ENCODE data around the gene STAU1.

The STAU1 gene

GRCh38 chr20:49187851-49188641 lies at the start of gene STAU1:
STAU1 (minus strand) TSS chr20:49188334; CDS start chr20:49166201, 22,133 bp downstream.
- ChIA-PET POLR2A (no interaction called here), CTCF (interaction anchor here (0.6 to 6.6 kb wide), 2 partner anchors 29 to 652 kb away, joined by 3 to 37 read pairs; no protein-coding TSS in a partner anchor)
- H3K27ac ChIP-seq (ENCODE audit: extremely low read depth, low read depth, low read length), result peak within 1 kb of the TSS; percentile 89
- TF ChIP-seq ZBTB11 (tag by site-specific recombination; conservative IDR thresholded peaks at IDR 0.05; ENCODE audit: low read depth) (peak; percentile 51; the same call in 1 of the 2 replicates), ZBTB10 (tag by site-specific recombination; IDR thresholded peaks at IDR 0.05) (no peak), ZNF26 (tag by site-specific recombination; IDR thresholded peaks at IDR 0.05) (no peak), ZSCAN30 (tag by site-specific recombination; IDR thresholded peaks at IDR 0.05) (no peak), GLI4 (tag by site-specific recombination; IDR thresholded peaks at IDR 0.05) (no peak), EGR2 (tag by site-specific recombination; IDR thresholded peaks at IDR 0.05; ENCODE audit: low read depth) (peak; percentile 66; the same call in 1 of the 2 replicates), BCL6B (tag by site-specific recombination; IDR thresholded peaks at IDR 0.05) (no peak), ZNF510 (tag by site-specific recombination; IDR thresholded peaks at IDR 0.05; ENCODE audit: insufficient replicate concordance) (no peak), ZNF530 (tag by site-specific recombination; IDR thresholded peaks at IDR 0.05; ENCODE audit: low read depth) (no peak), ZNF274 (IDR thresholded peaks at IDR 0.05; ENCODE audit: low read length) (no peak), ZNF274 (tag by site-specific recombination; IDR thresholded peaks at IDR 0.05; ENCODE audit: borderline replicate concordance) (no peak), ZNF843 (tag by site-specific recombination; IDR thresholded peaks at IDR 0.05) (no peak), ZNF302 (tag by site-specific recombination; IDR thresholded peaks at IDR 0.05; ENCODE audit: low read depth) (no peak), KLF7 (tag by site-specific recombination; IDR thresholded peaks at IDR 0.05; ENCODE audit: borderline replicate concordance) (no peak; the same call in 1 of the 2 replicates), ZNF664 (tag by site-specific recombination; IDR thresholded peaks at IDR 0.05) (no peak), ZNF785 (tag by site-specific recombination; IDR thresholded peaks at IDR 0.05) (no peak), FEZF1 (tag by site-specific recombination; IDR thresholded peaks at IDR 0.05) (no peak), ZNF24 (tag by site-specific recombination; IDR thresholded peaks at IDR 0.05) (no peak), ZNF544 (tag by site-specific recombination; IDR thresholded peaks at IDR 0.05) (no peak), KLF9 (tag by site-specific recombination; IDR thresholded peaks at IDR 0.05; ENCODE audit: low read depth) (no peak; the same call in 1 of the 2 replicates), ZNF830 (tag by site-specific recombination; IDR thresholded peaks at IDR 0.05; ENCODE audit: low read depth) (no peak)
- TF ChIP-seq, protein P1, sequence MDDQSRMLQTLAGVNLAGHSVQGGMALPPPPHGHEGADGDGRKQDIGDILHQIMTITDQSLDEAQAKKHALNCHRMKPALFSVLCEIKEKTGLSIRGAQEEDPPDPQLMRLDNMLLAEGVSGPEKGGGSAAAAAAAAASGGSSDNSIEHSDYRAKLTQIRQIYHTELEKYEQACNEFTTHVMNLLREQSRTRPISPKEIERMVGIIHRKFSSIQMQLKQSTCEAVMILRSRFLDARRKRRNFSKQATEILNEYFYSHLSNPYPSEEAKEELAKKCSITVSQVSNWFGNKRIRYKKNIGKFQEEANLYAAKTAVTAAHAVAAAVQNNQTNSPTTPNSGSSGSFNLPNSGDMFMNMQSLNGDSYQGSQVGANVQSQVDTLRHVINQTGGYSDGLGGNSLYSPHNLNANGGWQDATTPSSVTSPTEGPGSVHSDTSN (CRISPR knock-in tag; IDR thresholded peaks at IDR 0.05), result no peak
- TF ChIP-seq, protein P2, sequence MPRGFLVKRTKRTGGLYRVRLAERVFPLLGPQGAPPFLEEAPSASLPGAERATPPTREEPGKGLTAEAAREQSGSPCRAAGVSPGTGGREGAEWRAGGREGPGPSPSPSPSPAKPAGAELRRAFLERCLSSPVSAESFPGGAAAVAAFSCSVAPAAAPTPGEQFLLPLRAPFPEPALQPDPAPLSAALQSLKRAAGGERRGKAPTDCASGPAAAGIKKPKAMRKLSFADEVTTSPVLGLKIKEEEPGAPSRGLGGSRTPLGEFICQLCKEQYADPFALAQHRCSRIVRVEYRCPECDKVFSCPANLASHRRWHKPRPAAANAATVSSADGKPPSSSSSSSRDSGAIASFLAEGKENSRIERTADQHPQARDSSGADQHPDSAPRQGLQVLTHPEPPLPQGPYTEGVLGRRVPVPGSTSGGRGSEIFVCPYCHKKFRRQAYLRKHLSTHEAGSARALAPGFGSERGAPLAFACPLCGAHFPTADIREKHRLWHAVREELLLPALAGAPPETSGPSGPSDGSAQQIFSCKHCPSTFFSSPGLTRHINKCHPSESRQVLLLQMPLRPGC (tag by site-specific recombination; IDR thresholded peaks at IDR 0.05), result no peak
- TF ChIP-seq, protein P3, sequence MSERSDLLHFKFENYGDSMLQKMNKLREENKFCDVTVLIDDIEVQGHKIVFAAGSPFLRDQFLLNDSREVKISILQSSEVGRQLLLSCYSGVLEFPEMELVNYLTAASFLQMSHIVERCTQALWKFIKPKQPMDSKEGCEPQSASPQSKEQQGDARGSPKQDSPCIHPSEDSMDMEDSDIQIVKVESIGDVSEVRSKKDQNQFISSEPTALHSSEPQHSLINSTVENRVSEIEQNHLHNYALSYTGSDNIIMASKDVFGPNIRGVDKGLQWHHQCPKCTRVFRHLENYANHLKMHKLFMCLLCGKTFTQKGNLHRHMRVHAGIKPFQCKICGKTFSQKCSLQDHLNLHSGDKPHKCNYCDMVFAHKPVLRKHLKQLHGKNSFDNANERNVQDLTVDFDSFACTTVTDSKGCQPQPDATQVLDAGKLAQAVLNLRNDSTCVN (tag by site-specific recombination; optimal IDR thresholded peaks at IDR 0.05), result peak; percentile 70

More at GRCh38 chr20:49187851-49188641, at the start of gene STAU1:
- peak within 1 kb of the TSS; percentile 85 for H3K4me3 ChIP-seq (ENCODE audit: low read depth, low read length)
- no peaks in the 10 kb centered on the region for H3K9me3 ChIP-seq (ENCODE audit: control insufficient read depth, insufficient read depth, low read depth, low read length)
- peaks cover 2% of the 10 kb centered on the region for H3K4me1 ChIP-seq (ENCODE audit: control insufficient read depth, insufficient read depth, low read length)
- no peaks in the 10 kb centered on the region; a peak in 1 of 3 replicates for H3K36me3 ChIP-seq (ENCODE audit: control insufficient read depth in 2 of 2, insufficient read depth in 1 of 2, low read length in 2 of 2)
